ENCODE measurements around the gene AUTS2. TPM values are rescaled to one million over a fixed set of nuclear protein-coding genes. Genes with fewer than 3 reads are reported as not detected.

AUTS2 gene
- total and polyA plus RNA-seq, 9 of the 15 experiments (the other 6 are each of a cell fraction or from before 2014, with no cell fraction given): 0.58 TPM; not detected in 8

DNA sequence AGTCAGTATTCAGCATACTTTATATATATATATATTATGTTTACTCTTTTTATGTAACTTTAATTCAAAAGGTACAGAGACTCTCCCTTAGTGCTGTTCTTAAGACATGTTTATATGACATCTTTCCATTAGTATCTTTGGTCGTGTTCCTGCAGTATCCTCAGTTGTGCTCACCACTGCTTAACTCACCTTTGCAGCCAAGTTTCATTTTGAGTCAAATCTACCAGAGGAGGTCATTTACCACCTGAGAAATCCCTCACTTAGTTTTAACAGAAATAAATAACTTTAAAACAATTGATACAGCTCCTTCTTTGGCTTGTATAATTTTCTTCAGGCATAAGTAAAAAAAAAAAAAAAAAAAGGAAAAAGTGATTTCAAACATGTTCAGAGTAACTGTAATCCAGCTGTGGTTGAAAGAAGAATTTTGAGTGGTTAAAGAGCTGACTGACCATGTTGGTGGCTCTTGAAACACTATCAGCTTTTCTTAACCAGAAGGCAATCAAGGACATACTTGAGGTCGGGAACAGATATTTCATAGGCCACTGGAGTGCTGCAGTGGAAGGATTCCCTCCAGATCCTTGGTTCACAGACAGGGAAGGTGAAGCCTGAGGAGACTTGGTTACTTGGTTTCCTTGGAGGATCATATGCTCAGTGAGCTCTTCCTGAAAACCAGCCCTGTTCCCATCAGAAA lies 116.8 kb downstream of the AUTS2 start (continued):
- TF ChIP-seq RBM34 (IDR thresholded peaks at IDR 0.05; ENCODE audit: borderline replicate concordance, insufficient read depth, low read length) (no peak), EWSR1 (IDR thresholded peaks at IDR 0.05; ENCODE audit: borderline replicate concordance, low read depth, partially characterized antibody) (no peak), HDAC8 (tag; IDR thresholded peaks at IDR 0.05) (no peak)
- TF ChIP-seq, protein P1, sequence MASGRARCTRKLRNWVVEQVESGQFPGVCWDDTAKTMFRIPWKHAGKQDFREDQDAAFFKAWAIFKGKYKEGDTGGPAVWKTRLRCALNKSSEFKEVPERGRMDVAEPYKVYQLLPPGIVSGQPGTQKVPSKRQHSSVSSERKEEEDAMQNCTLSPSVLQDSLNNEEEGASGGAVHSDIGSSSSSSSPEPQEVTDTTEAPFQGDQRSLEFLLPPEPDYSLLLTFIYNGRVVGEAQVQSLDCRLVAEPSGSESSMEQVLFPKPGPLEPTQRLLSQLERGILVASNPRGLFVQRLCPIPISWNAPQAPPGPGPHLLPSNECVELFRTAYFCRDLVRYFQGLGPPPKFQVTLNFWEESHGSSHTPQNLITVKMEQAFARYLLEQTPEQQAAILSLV (tag; IDR thresholded peaks at IDR 0.05): no peak

DNA sequence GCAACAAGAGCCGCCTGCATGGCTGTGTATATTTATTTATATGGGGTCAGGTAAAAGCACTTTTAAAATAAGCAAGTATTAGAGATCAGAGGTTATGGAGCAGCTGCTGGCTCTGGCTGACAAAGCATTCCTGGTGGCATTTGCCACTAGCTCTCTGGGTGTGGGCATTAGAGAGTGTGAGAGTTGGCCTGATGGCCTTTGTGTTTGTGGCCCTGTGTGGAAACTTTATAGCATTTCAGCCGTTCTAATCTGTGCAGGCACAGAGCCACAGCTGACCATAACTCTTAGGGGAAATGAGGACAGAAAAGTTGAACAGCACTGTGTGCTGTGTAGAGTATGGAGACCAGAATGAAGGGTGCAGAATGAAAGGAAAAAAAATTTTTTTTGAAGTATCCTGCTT lies 118.9 kb downstream of the AUTS2 start:
- H3K4me2 ChIP-seq (ENCODE audit: insufficient read depth, low read length): no peak overlapping the region
- 0% methylated on average over 2 of the region's 2 CpGs for WGBS (ENCODE audit: insufficient coverage, low coverage, missing lambda C conversion rate)
- no peaks in the 10 kb centered on the region for H3K36me3 ChIP-seq (ENCODE audit: control insufficient read depth, insufficient read depth, low read length)
- H3K4me3 ChIP-seq: no peak overlapping the region
- no peaks in the 10 kb centered on the region for H3K9me3 ChIP-seq (replicated peaks; ENCODE audit: control insufficient read depth, insufficient read depth, low read depth, low read length)
- no peaks in the 10 kb centered on the region for H4K20me1 ChIP-seq (replicated peaks; ENCODE audit: control insufficient read depth, insufficient read depth, low read length)
- intact Hi-C loops (cut with micrococcal nuclease): no loop called here
- no peaks in the 10 kb centered on the region for H3K9me1 ChIP-seq (ENCODE audit: control insufficient read depth, insufficient read depth, low read length)
- BruUV-seq (replicated peaks): no TSS peak
- FAIRE-seq (no peak), DNase-seq (ENCODE audit: extremely low read depth in 1 of 4, low spot score in 3 of 4) (no peak), ATAC-seq (no peak)
- H3K4me1 ChIP-seq (replicated peaks in 1 of 2; ENCODE audit: control insufficient read depth in 2 of 2, insufficient read depth in 2 of 2, low read length in 2 of 2): no peaks in the 10 kb centered on the region
- no peaks in the 10 kb centered on the region for H3K79me2 ChIP-seq (ENCODE audit: control insufficient read depth, insufficient read depth, low read length)
- in situ Hi-C loops (cut with MboI): no loop called here
- H2AFZ ChIP-seq (ENCODE audit: low read depth, low read length): no peak overlapping the region
- no peak overlapping the region for H3K9ac ChIP-seq (ENCODE audit: insufficient read depth in 1 of 2, low read depth in 2 of 2, low read length in 2 of 2)
- CTCF ChIA-PET (ENCODE audit: low intra/inter-chr PET ratio): no interaction called here
- no peak overlapping the region for H3K27ac ChIP-seq (ENCODE audit: extremely low read depth, low read depth, low read length)
- POLR2A ChIA-PET: no interaction called here
- H3K27me3 ChIP-seq (ENCODE audit: control insufficient read depth in 2 of 2, insufficient read depth in 2 of 2, low read length in 2 of 2): no peaks in the 10 kb centered on the region
- TF ChIP-seq SRSF9 (IDR thresholded peaks at IDR 0.05; ENCODE audit: borderline replicate concordance, low read depth, low read length): no peak
- TF ChIP-seq, protein P2, sequence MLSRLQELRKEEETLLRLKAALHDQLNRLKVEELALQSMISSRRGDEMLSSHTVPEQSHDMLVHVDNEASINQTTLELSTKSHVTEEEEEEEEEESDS (CRISPR knock-in tag; IDR thresholded peaks at IDR 0.05): no peak
- no peak for TF ChIP-seq EGR1 (conservative IDR thresholded peaks at IDR 0.05)
- TF ChIP-seq, protein P3, sequence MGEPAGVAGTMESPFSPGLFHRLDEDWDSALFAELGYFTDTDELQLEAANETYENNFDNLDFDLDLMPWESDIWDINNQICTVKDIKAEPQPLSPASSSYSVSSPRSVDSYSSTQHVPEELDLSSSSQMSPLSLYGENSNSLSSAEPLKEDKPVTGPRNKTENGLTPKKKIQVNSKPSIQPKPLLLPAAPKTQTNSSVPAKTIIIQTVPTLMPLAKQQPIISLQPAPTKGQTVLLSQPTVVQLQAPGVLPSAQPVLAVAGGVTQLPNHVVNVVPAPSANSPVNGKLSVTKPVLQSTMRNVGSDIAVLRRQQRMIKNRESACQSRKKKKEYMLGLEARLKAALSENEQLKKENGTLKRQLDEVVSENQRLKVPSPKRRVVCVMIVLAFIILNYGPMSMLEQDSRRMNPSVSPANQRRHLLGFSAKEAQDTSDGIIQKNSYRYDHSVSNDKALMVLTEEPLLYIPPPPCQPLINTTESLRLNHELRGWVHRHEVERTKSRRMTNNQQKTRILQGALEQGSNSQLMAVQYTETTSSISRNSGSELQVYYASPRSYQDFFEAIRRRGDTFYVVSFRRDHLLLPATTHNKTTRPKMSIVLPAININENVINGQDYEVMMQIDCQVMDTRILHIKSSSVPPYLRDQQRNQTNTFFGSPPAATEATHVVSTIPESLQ (CRISPR knock-in tag; IDR thresholded peaks at IDR 0.05): no peak
- no peak for TF ChIP-seq ZNF224 (CRISPR knock-in tag; IDR thresholded peaks at IDR 0.05)
- TF ChIP-seq SAFB2 (IDR thresholded peaks at IDR 0.05; ENCODE audit: borderline replicate concordance, low read depth, low read length, severe bottlenecking): no peak
- TF ChIP-seq PHF8 (IDR thresholded peaks at IDR 0.05; ENCODE audit: borderline replicate concordance, low read length): no peak
- TF ChIP-seq ZNF644 (tag; IDR thresholded peaks at IDR 0.05; ENCODE audit: low read depth): no peak
- no peak for TF ChIP-seq COPS2 (conservative IDR thresholded peaks at IDR 0.05)
- TF ChIP-seq NCOA2 (IDR thresholded peaks at IDR 0.05; ENCODE audit: partially characterized antibody in 2 of 2): no peak
- TF ChIP-seq BDP1 (IDR thresholded peaks at IDR 0.05; ENCODE audit: insufficient read depth, insufficient read length): no peak
- TF ChIP-seq L3MBTL2 (IDR thresholded peaks at IDR 0.05): no peak
- TF ChIP-seq ZNF23 (CRISPR knock-in tag; IDR thresholded peaks at IDR 0.05): no peak
- no peak for TF ChIP-seq SMAD1 (IDR thresholded peaks at IDR 0.05; ENCODE audit: low read depth, low read length, partially characterized antibody)
- no peak for TF ChIP-seq NR2F6 (CRISPR knock-in tag; IDR thresholded peaks at IDR 0.05)
- no peak for TF ChIP-seq OTX1 (CRISPR knock-in tag; IDR thresholded peaks at IDR 0.05)
- TF ChIP-seq DPF2 (IDR thresholded peaks at IDR 0.05): no peak
